Measurements from ENCODE around the gene BCAS1. TPM values are rescaled to one million over a fixed set of nuclear protein-coding genes. Genes with fewer than 3 reads are reported as not detected.

The BCAS1 gene
- total RNA-seq, 1 experiment from 2014 or later: not detected

DNA sequence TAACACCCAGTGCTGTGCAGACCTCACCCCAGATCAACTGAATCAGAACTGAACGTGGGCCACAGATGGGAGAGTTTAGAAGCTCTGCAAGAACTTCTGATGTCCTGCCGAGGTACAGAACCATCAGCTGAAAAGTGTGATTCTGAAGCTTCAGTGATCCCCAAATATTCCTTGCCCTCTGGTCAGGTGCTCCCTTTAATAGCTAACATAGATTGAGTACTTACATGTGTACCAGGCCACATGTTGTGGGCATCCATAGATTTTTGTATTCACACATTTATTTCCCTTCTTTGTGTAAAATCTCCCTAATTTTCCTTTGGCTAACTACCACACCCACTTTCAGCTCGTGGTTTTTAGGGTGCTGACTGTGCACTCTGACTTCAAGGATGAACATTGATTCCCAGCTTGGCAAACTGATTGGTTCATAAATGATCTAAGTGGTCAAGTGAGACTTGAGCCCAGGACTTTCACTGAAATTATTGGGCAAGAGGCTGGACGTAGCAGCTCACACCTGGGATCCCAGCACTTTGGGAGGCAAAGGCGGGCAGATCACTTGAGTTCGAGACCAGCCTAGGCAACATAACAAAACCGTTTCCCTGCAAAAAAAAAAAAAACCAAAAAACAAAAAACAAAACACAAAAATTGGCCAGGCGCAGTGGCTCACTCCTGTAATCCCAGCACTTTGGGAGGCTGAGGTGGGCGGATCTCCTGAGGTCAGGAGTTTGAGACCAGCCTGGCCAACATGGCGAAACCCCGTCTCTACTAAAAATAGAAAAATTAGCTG lies 162.2 kb downstream of the BCAS1 start:
- no peak for DNase-seq (ENCODE audit: low read depth)

DNA sequence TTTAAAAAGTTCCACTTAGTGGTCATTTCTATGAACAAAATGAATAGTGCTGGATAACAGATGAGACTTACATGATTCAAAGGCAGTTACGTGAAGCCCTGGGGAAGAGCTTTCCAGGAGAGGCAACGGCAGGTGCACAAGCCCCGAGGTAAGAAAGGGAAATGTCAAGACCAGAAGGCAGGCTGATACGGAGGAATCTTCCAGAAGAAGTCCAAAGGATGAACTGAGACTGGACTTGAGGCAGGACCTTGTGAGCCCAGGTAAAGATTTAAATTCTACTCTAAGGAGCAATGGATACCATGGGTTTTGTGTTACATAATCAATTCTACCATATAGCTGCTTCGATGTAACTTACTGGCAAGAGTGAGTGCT lies 164.6 kb downstream of the BCAS1 start:
- no peak for DNase-seq (ENCODE audit: low read depth)

DNA sequence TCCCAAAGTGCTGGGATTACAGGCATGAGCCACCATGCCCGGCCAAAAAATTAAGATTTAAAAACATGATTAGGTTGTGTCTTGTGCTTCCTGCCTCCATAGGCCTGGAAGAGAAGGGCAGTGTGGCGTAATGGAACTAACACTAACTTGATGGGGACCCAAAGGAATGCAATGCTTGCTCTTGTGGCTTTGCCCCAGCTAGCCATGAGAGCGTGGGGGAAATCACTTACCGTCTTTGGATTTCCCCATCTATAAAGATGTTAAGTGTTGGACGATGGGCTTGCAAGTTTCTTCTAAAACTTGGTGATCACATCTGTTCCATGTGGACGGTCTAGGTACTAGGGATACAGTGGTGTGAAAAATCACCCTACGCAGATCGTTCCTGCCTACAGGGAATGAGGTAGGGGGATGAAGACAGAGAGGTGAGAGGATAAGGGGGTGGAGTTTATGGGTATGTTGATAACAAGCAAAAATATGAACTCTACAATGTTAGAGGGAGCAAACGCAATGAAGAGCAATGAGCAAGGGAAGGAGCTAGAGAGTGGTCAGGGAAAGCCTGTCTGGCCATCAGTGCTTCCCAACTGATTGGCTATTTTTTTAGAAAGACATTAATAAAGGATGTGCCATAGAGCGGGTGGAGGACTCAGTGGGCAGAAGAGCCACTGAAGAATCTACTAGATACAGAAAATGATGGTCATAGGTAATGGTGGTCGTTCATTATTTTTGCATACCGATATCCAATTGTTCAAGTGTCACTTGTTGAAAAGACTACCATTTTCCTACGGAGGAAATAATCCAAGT lies 165.2 kb downstream of the BCAS1 start:
- no peak for DNase-seq (ENCODE audit: low read depth)

DNA sequence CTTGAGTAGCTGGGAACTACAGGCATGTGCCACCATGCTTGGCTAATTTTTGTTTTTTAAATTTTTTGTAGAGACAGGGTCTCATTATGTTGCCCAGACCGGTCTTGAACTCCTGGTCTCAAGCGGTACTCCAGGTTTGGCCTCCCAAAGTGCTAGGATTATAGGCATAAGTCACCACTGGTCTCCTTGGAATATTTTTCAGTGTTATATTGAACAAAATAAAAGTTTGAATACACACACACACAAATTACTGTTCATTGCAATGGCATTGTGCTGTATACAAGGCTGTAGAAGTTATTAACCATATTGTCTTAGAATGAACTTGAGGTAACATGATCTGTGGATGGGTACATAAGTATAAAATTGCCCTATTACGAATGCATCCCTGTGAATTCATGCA lies 166.1 kb downstream of the BCAS1 start:
- no peak for DNase-seq (ENCODE audit: low read depth)

DNA sequence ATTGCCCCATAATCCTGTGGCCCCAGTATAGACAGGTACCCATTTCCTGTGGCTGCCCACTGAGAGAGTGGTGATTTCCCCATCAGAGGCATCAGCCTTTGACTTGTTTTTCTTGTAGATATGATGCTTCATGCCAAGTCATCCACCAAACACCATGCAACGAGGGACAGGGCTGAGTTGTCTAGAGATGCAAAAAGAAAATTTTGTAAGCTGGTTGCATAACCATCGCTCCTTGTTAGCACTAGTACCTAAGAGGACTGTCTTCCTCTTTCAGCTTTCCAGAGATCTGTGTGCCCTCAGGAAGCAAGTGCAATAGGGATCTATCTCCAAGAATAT lies 166.8 kb downstream of the BCAS1 start:
- DNase-seq (ENCODE audit: low read depth): peak; percentile 52

DNA sequence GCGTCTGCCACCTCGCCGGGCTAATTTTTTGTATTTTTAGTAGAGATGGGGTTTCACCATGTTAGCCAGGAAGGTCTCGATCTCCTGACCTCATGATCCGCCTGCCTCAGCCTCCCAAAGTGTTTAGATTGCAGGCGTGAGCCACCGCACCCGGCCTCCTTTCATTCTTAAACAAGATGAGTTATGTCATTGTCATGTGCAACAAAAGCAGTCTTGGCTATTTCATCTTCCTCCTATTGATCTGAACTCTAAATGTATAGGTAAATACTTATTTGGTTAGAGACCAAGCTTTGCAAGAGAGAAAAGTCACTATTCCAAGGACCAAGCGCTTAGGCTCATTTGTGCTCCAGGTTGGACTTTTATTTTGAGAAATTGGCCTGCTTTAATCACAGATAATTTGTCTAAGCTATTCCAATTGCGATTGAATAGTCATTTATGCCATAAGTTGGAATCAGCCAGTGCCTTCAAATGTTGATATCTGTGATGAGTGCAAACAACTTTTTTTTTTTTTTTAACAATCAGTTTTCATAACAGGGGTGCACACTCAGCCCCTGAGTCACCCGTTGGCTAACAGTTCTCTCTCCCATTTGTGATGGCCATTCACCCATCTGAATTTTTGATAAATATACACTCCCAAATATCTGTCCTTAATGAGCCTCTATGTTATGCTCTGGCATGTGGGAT lies 167.3 kb downstream of the BCAS1 start:
- no peak for DNase-seq (ENCODE audit: low read depth)

DNA sequence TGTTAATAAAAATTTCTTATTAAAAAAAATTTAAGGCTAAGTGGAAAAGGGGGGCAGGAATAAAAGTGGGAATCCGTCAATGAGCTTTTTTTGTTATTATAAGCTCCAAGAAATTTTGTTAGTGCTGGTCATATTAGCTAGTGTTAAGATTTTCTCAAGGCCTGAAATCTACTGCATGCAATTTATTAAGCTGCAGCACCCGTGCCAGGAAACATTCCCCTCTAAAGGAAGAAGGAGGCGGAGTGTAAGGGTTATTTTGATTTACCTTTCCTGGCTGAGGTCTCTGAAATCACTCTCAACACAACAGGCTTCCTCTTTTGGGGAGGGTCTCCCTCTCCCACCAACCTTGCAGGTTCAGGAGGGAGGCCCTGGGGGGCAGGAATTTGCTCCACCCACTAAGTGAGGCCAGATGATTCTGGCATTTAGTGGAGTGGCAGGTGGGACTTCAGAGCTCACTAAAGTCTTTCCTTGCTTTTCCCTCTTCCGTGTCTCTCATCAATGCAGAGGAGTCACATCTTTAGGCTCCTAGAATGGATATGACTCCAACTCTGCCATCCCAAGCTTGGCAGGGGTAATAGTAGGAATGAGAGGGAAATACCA lies 168.8 kb downstream of the BCAS1 start:
- DNase-seq (ENCODE audit: low read depth): no peak

DNA sequence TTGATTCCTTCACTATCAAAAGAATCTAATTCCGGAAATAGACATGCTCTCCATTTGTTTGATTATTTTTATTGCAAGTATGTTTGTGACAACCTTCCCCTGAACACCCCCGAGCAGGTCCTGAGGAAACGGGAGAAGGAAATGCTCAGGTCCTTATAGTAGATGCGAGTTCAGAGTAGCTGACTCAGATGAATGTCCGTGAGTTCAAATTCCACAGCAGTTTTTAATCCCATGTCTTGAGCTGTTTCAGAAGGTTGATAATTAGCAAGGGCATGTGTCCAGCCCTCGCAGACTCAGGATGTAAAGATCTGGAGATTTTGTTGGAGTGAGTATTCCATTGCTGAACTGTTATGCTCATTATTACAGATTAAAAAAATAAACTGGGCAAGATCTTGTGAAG lies 169.3 kb downstream of the BCAS1 start:
- DNase-seq (ENCODE audit: low read depth): peak; percentile 64

DNA sequence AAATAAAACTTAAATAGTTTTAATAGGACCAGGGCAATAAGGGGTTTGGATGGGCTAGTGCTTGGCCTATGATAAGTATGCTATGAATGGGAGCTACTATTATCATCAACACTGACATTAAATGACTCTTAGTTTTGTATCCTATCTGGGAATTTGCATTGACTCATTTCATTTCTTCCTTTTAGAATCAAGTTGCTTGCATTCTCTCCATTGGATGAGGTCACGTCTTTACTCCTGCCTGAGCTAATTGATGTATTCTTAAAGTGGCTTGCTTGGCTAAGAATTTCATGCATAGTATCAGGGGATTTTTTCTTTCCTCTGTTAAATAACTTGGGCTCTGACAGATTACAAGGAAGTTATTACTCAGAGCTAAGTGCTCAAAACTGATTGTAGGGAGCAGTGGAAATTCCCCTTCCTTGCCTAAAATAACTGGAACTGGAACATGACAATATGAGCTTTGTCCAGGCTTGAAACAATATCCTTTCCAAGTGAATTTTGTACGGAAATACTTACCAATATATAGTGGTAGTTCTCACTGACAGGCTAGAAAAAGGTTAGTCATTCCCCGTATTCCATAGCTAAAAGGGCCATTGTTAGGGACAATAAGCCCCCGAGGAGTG lies 169.9 kb downstream of the BCAS1 start:
- peak; percentile 63 for DNase-seq (ENCODE audit: low read depth)

DNA sequence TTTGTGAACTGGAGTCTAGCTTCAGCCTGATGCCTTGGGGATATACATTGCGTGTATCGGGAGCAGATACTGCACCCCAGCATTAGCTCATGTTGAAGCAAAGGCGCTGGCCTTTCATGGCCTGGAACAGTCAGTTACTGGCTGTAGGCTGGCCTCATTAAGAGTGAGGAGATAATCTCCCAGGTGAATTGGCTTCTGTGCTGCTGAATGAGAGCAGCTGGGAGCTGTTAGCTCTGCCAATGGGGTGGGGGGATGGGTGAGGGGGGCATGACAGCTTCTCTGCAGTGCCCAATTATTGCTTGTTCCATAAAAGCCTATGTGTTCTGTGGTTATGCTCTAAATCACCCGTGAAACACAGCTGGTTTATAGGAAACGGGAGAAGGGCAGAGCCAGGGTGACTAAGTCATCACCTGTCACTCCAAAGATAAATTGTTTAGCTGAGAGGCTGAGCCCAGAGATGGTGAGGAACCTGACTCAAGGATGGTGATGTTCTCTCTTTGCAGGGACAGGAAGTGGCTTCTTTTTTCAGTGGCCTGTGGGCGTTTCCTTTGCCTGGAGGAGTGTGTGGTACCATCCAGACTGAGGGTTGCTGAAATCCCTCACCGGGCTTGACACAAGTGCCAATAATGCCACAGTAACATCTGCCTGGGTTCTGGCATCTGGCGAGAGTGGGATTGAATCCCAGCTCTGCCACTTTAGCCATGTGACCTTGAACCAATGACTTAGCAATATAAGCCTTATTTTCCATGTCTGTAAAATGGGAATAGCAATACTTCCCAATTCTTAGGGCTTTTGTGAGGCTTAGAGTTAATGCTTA lies 170.8 kb downstream of the BCAS1 start:
- DNase-seq (ENCODE audit: low read depth): peak; percentile 100

DNA sequence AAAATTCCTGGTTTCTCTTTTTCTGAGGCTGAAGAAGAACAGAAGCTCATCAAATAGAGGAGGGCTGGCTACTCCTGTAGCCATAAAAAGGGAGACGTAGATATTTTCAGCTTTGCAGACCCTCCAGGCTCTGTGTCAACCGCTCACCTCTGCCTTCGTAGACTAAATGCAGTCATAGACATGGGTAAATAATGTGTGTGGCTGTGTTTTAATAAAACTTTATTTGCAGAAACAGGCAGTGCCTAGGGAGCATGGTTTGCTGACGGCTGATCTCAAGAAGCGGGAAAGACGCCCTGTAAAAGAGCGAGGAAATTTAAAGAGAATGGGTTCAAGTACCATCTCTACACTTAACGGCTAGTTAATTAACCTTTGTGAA lies 171.8 kb downstream of the BCAS1 start:
- DNase-seq (ENCODE audit: low read depth): no peak

DNA sequence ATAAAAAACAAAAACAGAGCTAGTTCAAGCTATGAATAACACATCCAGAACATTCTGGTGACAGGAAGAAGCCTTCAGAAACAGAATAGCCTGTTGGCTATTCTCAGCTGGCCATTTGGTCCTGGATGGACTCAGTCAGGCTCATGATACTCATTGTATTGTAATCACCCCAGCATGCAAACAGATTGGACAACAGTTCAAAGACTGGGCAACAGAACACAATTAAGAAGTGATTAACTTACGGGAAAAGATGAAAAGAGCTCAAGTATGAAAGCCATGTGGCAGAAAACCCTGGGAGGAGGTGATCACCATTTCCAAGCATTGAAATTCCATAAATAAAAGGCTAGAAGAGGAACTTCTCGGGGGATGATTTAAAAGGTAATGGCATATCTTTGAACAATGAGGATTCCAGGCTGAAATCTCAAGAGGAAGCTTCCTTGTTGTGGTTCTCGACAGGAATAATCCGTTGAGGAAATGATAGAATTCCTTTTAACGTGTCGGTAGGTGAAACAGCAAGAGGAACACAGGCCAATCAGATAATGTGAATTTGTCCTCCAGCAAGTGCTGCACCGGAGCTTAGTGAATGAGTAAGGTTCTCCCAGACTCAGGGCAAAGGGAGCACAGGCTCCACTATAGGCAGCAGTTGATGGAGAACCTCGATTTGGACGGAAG lies 172.4 kb downstream of the BCAS1 start:
- no peak for DNase-seq (ENCODE audit: low read depth)

DNA sequence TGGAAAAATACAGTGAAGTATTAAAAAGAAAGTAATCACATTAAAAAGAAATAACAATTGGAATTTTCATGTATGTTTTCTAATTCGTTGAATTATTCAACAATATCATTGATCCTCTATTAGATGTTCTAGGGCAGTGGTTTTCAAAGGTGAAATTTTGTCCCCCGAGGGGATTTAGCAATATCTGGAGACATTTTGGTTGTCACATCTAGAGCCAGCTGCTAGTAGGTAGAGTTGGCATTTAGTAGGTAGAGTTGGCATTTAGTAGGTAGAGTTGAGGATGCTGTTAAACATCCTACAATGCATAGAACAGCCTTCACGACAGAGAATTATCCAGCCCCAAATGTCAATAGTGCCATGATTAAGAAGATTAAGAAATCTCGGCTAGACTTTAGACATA lies 173.7 kb downstream of the BCAS1 start:
- DNase-seq (ENCODE audit: low read depth): no peak

DNA sequence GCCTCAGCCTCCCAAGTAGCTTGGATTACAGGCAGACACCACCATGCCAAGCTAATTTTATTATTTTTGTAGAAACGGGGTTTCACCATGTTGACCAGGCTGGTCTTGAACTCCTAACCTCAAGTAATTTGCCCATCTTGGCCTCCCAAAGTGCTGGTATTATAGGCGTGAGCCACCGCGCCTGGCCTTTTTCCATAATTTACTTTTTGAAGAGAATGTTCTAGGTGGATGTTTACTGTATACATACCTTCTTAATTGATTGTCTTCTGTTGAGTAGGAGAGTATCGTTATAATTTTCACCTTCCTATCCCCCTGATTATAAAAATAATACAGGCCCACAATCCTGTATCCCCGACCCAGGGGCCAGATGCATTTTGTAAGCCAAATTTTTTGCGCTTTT lies 174.4 kb downstream of the BCAS1 start:
- no peak for DNase-seq (ENCODE audit: low read depth)

DNA sequence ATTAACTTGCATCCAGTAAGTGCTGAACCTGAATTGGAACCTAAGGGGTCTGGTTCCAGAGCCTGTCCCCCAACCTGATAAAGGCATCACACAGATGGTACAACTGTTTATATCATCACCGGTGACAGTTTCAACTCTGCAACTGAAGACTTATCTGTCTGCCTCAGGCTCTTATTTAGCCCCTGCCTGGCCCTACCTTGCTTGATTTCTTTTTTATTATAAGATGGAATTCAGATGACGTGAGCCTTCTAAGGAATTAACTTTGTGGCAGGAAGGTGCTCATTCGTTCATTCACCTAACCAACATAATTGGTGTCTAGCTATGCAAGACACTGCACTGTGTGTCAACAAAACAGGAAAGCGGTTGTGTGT lies 175.0 kb downstream of the BCAS1 start:
- no peak for DNase-seq (ENCODE audit: low read depth)

DNA sequence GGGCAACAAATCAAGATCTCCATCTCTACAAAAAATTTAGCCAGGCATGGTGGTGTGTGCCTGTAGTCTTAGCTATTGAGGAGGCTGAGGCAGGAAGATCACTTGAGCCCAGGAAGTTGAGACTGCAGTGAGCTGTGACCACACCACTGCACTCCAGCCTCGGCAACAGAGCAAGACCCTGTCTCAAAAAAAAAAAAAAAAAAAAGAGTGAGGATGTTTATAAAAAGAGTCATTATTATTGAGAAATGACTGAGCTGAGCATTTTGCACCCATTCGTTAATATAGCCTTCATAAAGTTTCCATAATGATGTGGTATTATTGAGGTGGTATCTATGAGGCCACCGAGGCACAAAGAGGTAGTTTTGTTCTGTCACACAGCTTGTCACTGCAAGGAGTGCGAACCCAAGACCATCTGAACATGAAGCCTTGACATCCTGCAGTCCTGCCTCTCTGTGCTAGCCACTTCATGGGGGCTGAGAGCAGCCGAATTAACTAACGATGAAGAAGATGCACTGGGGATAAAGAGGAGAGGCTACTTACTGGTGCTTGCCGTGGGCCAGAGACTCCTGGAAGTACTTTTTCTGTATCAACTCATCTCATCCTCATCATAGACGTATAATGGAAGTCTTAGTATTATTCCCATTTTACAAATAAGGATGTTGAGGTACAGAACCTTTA lies 175.5 kb downstream of the BCAS1 start:
- no peak for DNase-seq (ENCODE audit: low read depth)
